Measurements from ENCODE around the gene HNF1A. TPM values are rescaled to one million over a fixed set of nuclear protein-coding genes. Genes with fewer than 3 reads are reported as not detected.
A peak's percentile ranks its signal among the peaks of the same experiment; 100 is the strongest.

Gene HNF1A
- total RNA-seq, 2 donors from 2014 or later, result 0.24 to 0.42 TPM

DNA sequence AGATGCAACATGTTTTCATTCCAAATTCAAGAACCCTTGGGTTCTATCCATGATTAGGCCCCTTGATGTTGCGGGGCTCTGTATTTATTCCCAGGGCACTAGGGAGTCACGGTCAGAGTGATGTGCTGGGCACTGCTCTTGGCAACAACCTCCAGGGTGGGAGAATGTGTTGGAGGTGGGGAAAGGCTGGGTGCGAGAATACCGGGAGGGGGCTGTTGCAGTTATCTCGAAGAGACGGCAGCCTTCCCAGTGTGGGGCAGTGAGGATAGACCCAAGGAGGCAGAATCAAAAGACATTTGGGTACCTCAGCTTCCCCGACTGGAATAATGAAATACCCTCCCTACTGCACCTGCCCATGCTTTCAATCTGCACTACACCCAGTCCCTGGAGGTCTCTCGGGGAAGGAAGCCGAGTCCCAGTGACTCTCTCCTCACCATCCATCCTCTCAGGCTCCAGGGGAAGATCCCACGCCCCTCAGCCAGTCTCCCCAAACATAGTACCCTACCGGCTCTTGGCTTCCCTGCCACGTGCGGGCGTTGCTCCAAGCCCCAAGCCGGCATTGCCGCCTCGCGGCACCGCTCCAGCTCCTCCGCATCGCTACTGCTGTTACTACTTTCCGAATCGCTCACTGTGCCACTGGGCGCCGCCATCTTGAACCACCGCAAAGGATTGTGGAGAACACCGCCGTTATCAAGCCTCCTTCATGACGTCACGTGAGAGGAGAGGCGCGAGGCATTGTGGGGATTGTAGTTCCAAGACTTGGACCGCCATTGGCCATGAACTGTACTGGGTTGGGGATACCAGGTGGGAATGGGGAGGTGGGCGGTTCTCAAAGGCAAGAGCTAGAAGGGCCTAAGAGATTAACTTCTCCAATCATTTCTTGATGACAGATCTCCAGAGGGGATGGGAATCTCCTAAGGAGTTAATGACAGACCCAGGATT lies 37.8 kb downstream of the HNF1A start, which contains the start of gene C12orf43:
Gene C12orf43 (minus strand): TSS at position 663 of the 942 bp plus-strand sequence. CDS start 13 bp downstream, at position 650.
- Histone ChIP-seq H3K9me3 (ENCODE audit: control insufficient read depth, low read length) (peaks cover 4% of the 10 kb centered on the region), H3K4me1 (ENCODE audit: control insufficient read depth, insufficient read depth, low read length) (no peaks in the 10 kb centered on the region), H3K27ac (ENCODE audit: low read depth, low read length) (peak within 1 kb of the TSS; percentile 61), H3K36me3 (ENCODE audit: control insufficient read depth, insufficient read depth, low read length) (peaks cover 10% of the 10 kb centered on the region), H3K27me3 (ENCODE audit: control insufficient read depth, insufficient read depth, low read length, poor library complexity, severe bottlenecking) (no peaks in the 10 kb centered on the region), H3K4me3 (ENCODE audit: low read length) (peak within 1 kb of the TSS; percentile 95), H3K9ac (ENCODE audit: extremely low read depth, low read length, poor library complexity, severe bottlenecking) (peak within 1 kb of the TSS; percentile 82)
- Mint-ChIP-seq H3K27me3 (ENCODE audit: insufficient read depth) (no peaks in the 10 kb centered on the region), H3K36me3 (ENCODE audit: low read depth) (peaks cover 12% of the 10 kb centered on the region), H3K4me3 (peak within 1 kb of the TSS; percentile 92), H3K4me1 (peaks cover 8% of the 10 kb centered on the region), H3K9me3 (peaks cover 6% of the 10 kb centered on the region), H3K27ac (peak within 1 kb of the TSS; percentile 97)
- 2 to 4% methylated on average over 15 to 34 of the region's 34 CpGs for WGBS, 2 experiments (ENCODE audit: insufficient coverage in 1 of 2, insufficient read length in 1 of 2)
- TF ChIP-seq CTCF (conservative IDR thresholded peaks at IDR 0.05), result no peak
- DNase-seq, result peak; percentile 99

DNA sequence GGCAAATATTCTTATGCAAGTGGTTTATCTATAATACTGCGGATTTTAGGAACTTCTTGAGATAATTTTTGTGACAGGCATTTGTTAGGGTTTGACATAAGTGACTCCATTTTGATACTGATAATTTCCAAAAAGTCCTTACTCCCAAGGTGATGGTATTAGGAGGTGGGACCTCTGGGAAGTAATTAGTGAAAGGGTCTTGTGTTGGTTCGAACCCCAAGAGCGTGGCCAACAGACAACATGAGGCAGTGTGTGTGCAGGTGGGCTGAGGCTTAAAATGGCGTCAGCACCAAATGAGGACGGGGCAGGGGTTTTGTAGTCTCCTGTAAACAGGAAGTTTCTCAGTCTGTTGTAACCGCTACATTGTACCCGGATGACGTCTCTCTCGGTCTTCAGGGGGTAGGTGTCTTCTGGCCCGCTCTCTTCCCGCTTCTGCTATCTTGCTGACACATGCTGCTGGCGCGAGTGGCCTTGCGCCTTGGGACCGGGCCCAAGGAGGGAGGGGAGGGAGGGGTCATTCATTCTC lies 39.7 kb downstream of the HNF1A start:
- Mint-ChIP-seq H3K4me3 (no peak overlapping the region), H3K27me3 (ENCODE audit: insufficient read depth) (no peaks in the 10 kb centered on the region), H3K27ac (no peak overlapping the region), H3K9me3 (peaks cover 6% of the 10 kb centered on the region), H3K4me1 (peaks cover 8% of the 10 kb centered on the region), H3K36me3 (ENCODE audit: low read depth) (peaks cover 3% of the 10 kb centered on the region)
- Histone ChIP-seq H3K9ac (ENCODE audit: extremely low read depth, low read length, poor library complexity, severe bottlenecking) (no peak overlapping the region), H3K4me1 (ENCODE audit: control insufficient read depth, insufficient read depth, low read length) (no peaks in the 10 kb centered on the region), H3K27ac (ENCODE audit: low read depth, low read length) (no peak overlapping the region), H3K27me3 (ENCODE audit: control insufficient read depth, insufficient read depth, low read length, poor library complexity, severe bottlenecking) (no peaks in the 10 kb centered on the region), H3K4me3 (ENCODE audit: low read length) (no peak overlapping the region), H3K36me3 (ENCODE audit: control insufficient read depth, insufficient read depth, low read length) (peaks cover 7% of the 10 kb centered on the region), H3K9me3 (ENCODE audit: control insufficient read depth, low read length) (peaks cover 4% of the 10 kb centered on the region)
- WGBS, 2 experiments (ENCODE audit: insufficient coverage in 1 of 2, insufficient read length in 1 of 2), result 92 to 95% methylated on average over 12 to 15 of the region's 15 CpGs
- DNase-seq, result no peak
- no peak for TF ChIP-seq CTCF (conservative IDR thresholded peaks at IDR 0.05)

DNA sequence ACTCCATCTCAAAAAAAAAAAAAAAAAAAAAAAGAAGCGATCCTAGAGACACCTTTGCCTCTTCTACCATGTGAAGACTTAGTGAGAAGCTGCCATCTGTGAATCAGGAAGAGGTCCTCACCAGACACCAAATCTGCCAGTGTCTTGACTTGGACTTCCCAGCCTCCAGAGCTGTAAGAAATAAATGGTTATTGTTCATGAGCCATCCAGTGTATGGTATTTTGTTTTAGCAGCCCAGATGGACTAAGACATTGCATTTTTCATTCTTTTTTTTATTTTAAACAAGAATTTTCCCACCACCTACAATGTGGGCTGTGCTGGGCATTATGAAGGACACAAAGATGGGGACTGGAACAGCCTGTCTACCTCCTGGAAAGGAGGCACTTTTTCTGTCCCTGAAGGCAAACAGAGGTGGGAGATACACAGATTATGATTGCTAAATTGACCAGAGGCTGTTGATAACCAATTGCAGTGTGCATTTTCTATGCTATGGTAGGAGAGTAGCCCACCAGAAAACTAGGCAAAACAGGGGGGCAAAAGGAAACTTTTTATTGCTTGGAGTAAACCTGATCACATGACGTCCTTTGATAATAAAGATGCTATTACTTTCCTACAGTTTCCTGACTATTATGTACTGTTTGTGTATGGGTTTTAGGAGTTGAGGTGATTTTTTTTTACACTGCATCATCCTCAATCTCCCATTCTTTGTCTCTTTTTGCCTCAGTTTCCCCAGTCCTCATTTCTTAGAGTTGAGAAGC lies 40.7 kb downstream of the HNF1A start:
- H3K4me3 ChIP-seq (ENCODE audit: low read length), result no peak overlapping the region
- H3K4me1 Mint-ChIP-seq, result peaks cover 8% of the 10 kb centered on the region
- no peaks in the 10 kb centered on the region for H3K27me3 ChIP-seq (ENCODE audit: control insufficient read depth, insufficient read depth, low read length, poor library complexity, severe bottlenecking)
- no peak for DNase-seq
- TF ChIP-seq CTCF (conservative IDR thresholded peaks at IDR 0.05), result no peak
- no peaks in the 10 kb centered on the region for H3K36me3 Mint-ChIP-seq (ENCODE audit: low read depth)
- no peak overlapping the region for H3K27ac Mint-ChIP-seq
- no peaks in the 10 kb centered on the region for H3K27me3 Mint-ChIP-seq (ENCODE audit: insufficient read depth)
- H3K9me3 ChIP-seq (ENCODE audit: control insufficient read depth, low read length), result peaks cover 4% of the 10 kb centered on the region
- no peak overlapping the region for H3K27ac ChIP-seq (ENCODE audit: low read depth, low read length)
- H3K4me3 Mint-ChIP-seq, result no peak overlapping the region
- no peaks in the 10 kb centered on the region for H3K36me3 ChIP-seq (ENCODE audit: control insufficient read depth, insufficient read depth, low read length)
- WGBS, 2 experiments (ENCODE audit: insufficient coverage in 1 of 2, insufficient read length in 1 of 2), result 100% methylated on average over 2 of the region's 2 CpGs; no CpG with 5 or more reads in 1 of the 2 experiments
- no peak overlapping the region for H3K9ac ChIP-seq (ENCODE audit: extremely low read depth, low read length, poor library complexity, severe bottlenecking)
- no peaks in the 10 kb centered on the region for H3K4me1 ChIP-seq (ENCODE audit: control insufficient read depth, insufficient read depth, low read length)
- peaks cover 6% of the 10 kb centered on the region for H3K9me3 Mint-ChIP-seq

Measured in endodermal cell (in vitro differentiated cells).